Activated naive CD4-positive, alpha-beta T cell treated with anti-CD3 and anti-CD28 coated beads for 36 hours (primary cell): Measurements from ENCODE around the gene PLEKHA8. TPM values are rescaled to one million over a fixed set of nuclear protein-coding genes. Genes with fewer than 3 reads are reported as not detected.

Experiments
- CTCF ChIA-PET: fragments of 350-600 bp; sonication (Branson Sonifier 250); formaldehyde crosslinking; loops from one replicate; lab custom pipeline; 2021; ENCODE audit warnings: antibody characterized with exemption; lab: Charles Lee
- DNase-seq: peaks from one replicate; pipeline ENCODE4 v3.0.0-alpha.2; 2020
- H3K27ac Mint-ChIP-seq: one replicate; pipeline ENCODE4 v1.8.0; 2021; ENCODE audit warnings: mild to moderate bottlenecking, mixed read lengths
- H3K27me3 Mint-ChIP-seq: one replicate; pipeline ENCODE4 v1.8.0; 2021; ENCODE audit warnings: low read depth, mixed read lengths
- H3K36me3 Mint-ChIP-seq: one replicate; pipeline ENCODE4 v1.8.0; 2021; ENCODE audit warnings: low read depth, mixed read lengths
- H3K4me1 Mint-ChIP-seq: one replicate; pipeline ENCODE4 v1.8.0; 2021; ENCODE audit warnings: low read depth, mixed read lengths
- H3K4me3 Mint-ChIP-seq: one replicate; pipeline ENCODE4 v1.8.0; 2021; ENCODE audit warnings: mild to moderate bottlenecking, moderate library complexity, mixed read lengths
- H3K9me3 Mint-ChIP-seq: one replicate; pipeline ENCODE4 v1.8.0; 2021; ENCODE audit warnings: mixed read lengths
- intact Hi-C: fragments of 100-400 bp; cut with micrococcal nuclease; formaldehyde crosslinking; loops from one replicate; pipeline ENCODE4 v1.15.1; 2023
- total RNA-seq, 2 experiments: library from RNA; stranded (reverse); gene quantifications; one replicate each; pipeline ENCODE4 v1.2.3, GENCODE V29; 2021

Gene PLEKHA8
- total RNA-seq, 2 experiments from 2014 or later, result 8.7 to 10.1 TPM

GRCh38 chr7:30070052-30070451, 41.8 kb downstream of the PLEKHA8 start:
- no peaks in the 10 kb centered on the region for H3K27me3 Mint-ChIP-seq
- DNase-seq, result no peak
- CTCF ChIA-PET, result interaction anchor here (0.6 kb wide), 1 partner anchor 95 kb away, joined by 3 read pairs; no protein-coding TSS in a partner anchor
- H3K4me3 Mint-ChIP-seq, result no peak overlapping the region
- H3K4me1 Mint-ChIP-seq, result no peaks in the 10 kb centered on the region
- H3K36me3 Mint-ChIP-seq, result peaks cover 2% of the 10 kb centered on the region
- H3K9me3 Mint-ChIP-seq, result no peaks in the 10 kb centered on the region
- no peak overlapping the region for H3K27ac Mint-ChIP-seq
- intact Hi-C loops, result loop anchor here (5.0 kb wide), 1 partner anchor 492 kb away; no protein-coding TSS in a partner anchor

GRCh38 chr7:30072735-30073134, 44.5 kb downstream of the PLEKHA8 start:
- H3K4me1 Mint-ChIP-seq, result no peaks in the 10 kb centered on the region
- CTCF ChIA-PET, result interaction anchor here (1.3 kb wide), 1 partner anchor 9 kb away, joined by 3 read pairs; no protein-coding TSS in a partner anchor
- H3K4me3 Mint-ChIP-seq, result no peak overlapping the region
- H3K27ac Mint-ChIP-seq, result no peak overlapping the region
- no peaks in the 10 kb centered on the region for H3K27me3 Mint-ChIP-seq
- DNase-seq, result no peak
- intact Hi-C loops, result loop anchor here (5.0 kb wide), 1 partner anchor 490 kb away; no protein-coding TSS in a partner anchor
- peaks cover 2% of the 10 kb centered on the region for H3K36me3 Mint-ChIP-seq
- H3K9me3 Mint-ChIP-seq, result no peaks in the 10 kb centered on the region

GRCh38 chr7:30074422-30075030, 46.3 kb downstream of the PLEKHA8 start:
- H3K27ac Mint-ChIP-seq, result no peak overlapping the region
- H3K4me3 Mint-ChIP-seq, result no peak overlapping the region
- H3K27me3 Mint-ChIP-seq, result no peaks in the 10 kb centered on the region
- H3K36me3 Mint-ChIP-seq, result peaks cover 4% of the 10 kb centered on the region
- no peak for DNase-seq
- CTCF ChIA-PET, result interaction anchor here (0.6 to 3.4 kb wide), 5 partner anchors 9 to 1317 kb away, joined by 3 to 16 read pairs (median 3); no protein-coding TSS in a partner anchor
- H3K9me3 Mint-ChIP-seq, result no peaks in the 10 kb centered on the region
- intact Hi-C loops, result loop anchor here (5.0 kb wide), 1 partner anchor 488 kb away; no protein-coding TSS in a partner anchor
- H3K4me1 Mint-ChIP-seq, result no peaks in the 10 kb centered on the region

- no peaks in the 10 kb centered on the region for H3K9me3 Mint-ChIP-seq
- no peaks in the 10 kb centered on the region for H3K4me1 Mint-ChIP-seq
- no peak overlapping the region for H3K27ac Mint-ChIP-seq
- H3K27me3 Mint-ChIP-seq, result no peaks in the 10 kb centered on the region
- no peak for DNase-seq
- CTCF ChIA-PET, result interaction anchor here (0.6 to 3.4 kb wide), 4 partner anchors 14 to 192 kb away, joined by 3 to 16 read pairs (median 4); no protein-coding TSS in a partner anchor
- peaks cover 2% of the 10 kb centered on the region for H3K36me3 Mint-ChIP-seq
- no peak overlapping the region for H3K4me3 Mint-ChIP-seq
- intact Hi-C loops, result no loop called here
Measured at GRCh38 chr7:30076411-30076810, 48.2 kb downstream of the PLEKHA8 start.

GRCh38 chr7:30078280-30078679, 50.1 kb downstream of the PLEKHA8 start:
- DNase-seq, result no peak
- Mint-ChIP-seq H3K9me3 (no peaks in the 10 kb centered on the region), H3K4me3 (no peak overlapping the region), H3K27ac (no peak overlapping the region), H3K36me3 (peaks cover 2% of the 10 kb centered on the region), H3K4me1 (no peaks in the 10 kb centered on the region), H3K27me3 (no peaks in the 10 kb centered on the region)
- intact Hi-C loops, result no loop called here
- CTCF ChIA-PET, result interaction anchor here (0.7 to 0.8 kb wide), 2 partner anchors 16 to 95 kb away, joined by 3 to 5 read pairs; no protein-coding TSS in a partner anchor

GRCh38 chr7:30079880-30080279, 51.7 kb downstream of the PLEKHA8 start:
- CTCF ChIA-PET, result interaction anchor here (0.6 to 0.8 kb wide), 3 partner anchors 38 to 107 kb away, joined by 3 read pairs; no protein-coding TSS in a partner anchor
- Mint-ChIP-seq H3K27ac (no peak overlapping the region), H3K27me3 (no peaks in the 10 kb centered on the region), H3K4me3 (no peak overlapping the region), H3K4me1 (no peaks in the 10 kb centered on the region), H3K36me3 (peaks cover 2% of the 10 kb centered on the region), H3K9me3 (no peaks in the 10 kb centered on the region)
- intact Hi-C loops, result no loop called here
- DNase-seq, result no peak

GRCh38 chr7:30080818-30081217, 52.6 kb downstream of the PLEKHA8 start:
- intact Hi-C loops, result no loop called here
- Mint-ChIP-seq H3K27ac (no peak overlapping the region), H3K4me1 (no peaks in the 10 kb centered on the region), H3K36me3 (peaks cover 2% of the 10 kb centered on the region), H3K9me3 (no peaks in the 10 kb centered on the region), H3K4me3 (no peak overlapping the region), H3K27me3 (no peaks in the 10 kb centered on the region)
- DNase-seq, result no peak
- CTCF ChIA-PET, result interaction anchor here (0.8 to 0.9 kb wide), 2 partner anchors 106 to 159 kb away, joined by 3 read pairs; no protein-coding TSS in a partner anchor

GRCh38 chr7:30082686-30083085, 54.5 kb downstream of the PLEKHA8 start:
- Mint-ChIP-seq H3K4me1 (no peaks in the 10 kb centered on the region), H3K36me3 (peaks cover 2% of the 10 kb centered on the region), H3K4me3 (no peak overlapping the region), H3K27ac (no peak overlapping the region), H3K9me3 (no peaks in the 10 kb centered on the region), H3K27me3 (no peaks in the 10 kb centered on the region)
- CTCF ChIA-PET, result no interaction called here
- intact Hi-C loops, result no loop called here
- no peak for DNase-seq

GRCh38 chr7:30083334-30083733, 55.1 kb downstream of the PLEKHA8 start:
- Mint-ChIP-seq H3K4me3 (no peak overlapping the region), H3K27ac (no peak overlapping the region), H3K36me3 (peaks cover 2% of the 10 kb centered on the region), H3K4me1 (no peaks in the 10 kb centered on the region), H3K9me3 (no peaks in the 10 kb centered on the region), H3K27me3 (no peaks in the 10 kb centered on the region)
- intact Hi-C loops, result no loop called here
- CTCF ChIA-PET, result no interaction called here
- DNase-seq, result no peak

- no peaks in the 10 kb centered on the region for H3K27me3 Mint-ChIP-seq
Measured at GRCh38 chr7:30084212-30084611, 56.0 kb downstream of the PLEKHA8 start.

GRCh38 chr7:30086529-30086928, 58.3 kb downstream of the PLEKHA8 start:
- H3K4me1 Mint-ChIP-seq, result no peaks in the 10 kb centered on the region
- H3K27ac Mint-ChIP-seq, result no peak overlapping the region
- no peak for DNase-seq
- no peak overlapping the region for H3K4me3 Mint-ChIP-seq
- H3K9me3 Mint-ChIP-seq, result no peaks in the 10 kb centered on the region
- CTCF ChIA-PET, result no interaction called here
- intact Hi-C loops, result no loop called here
- H3K27me3 Mint-ChIP-seq, result no peaks in the 10 kb centered on the region
- H3K36me3 Mint-ChIP-seq, result no peaks in the 10 kb centered on the region

More at GRCh38 chr7:30084212-30084611, 56.0 kb downstream of the PLEKHA8 start:
- H3K36me3 Mint-ChIP-seq, result peaks cover under 1% of the 10 kb centered on the region
- no peak overlapping the region for H3K4me3 Mint-ChIP-seq
- CTCF ChIA-PET, result no interaction called here
- no peak for DNase-seq
- H3K4me1 Mint-ChIP-seq, result no peaks in the 10 kb centered on the region
- H3K9me3 Mint-ChIP-seq, result no peaks in the 10 kb centered on the region
- intact Hi-C loops, result no loop called here
- no peak overlapping the region for H3K27ac Mint-ChIP-seq

- Mint-ChIP-seq H3K4me1 (no peaks in the 10 kb centered on the region), H3K9me3 (no peaks in the 10 kb centered on the region), H3K27ac (no peak overlapping the region), H3K27me3 (no peaks in the 10 kb centered on the region), H3K4me3 (no peak overlapping the region), H3K36me3 (no peaks in the 10 kb centered on the region)
- intact Hi-C loops, result no loop called here
- no peak for DNase-seq
- CTCF ChIA-PET, result no interaction called here
Measured at GRCh38 chr7:30087371-30087770, 59.2 kb downstream of the PLEKHA8 start.

GRCh38 chr7:30088362-30088761, 60.1 kb downstream of the PLEKHA8 start:
- H3K4me3 Mint-ChIP-seq, result no peak overlapping the region
- H3K27me3 Mint-ChIP-seq, result no peaks in the 10 kb centered on the region
- H3K4me1 Mint-ChIP-seq, result no peaks in the 10 kb centered on the region
- no peak overlapping the region for H3K27ac Mint-ChIP-seq
- CTCF ChIA-PET, result no interaction called here
- H3K9me3 Mint-ChIP-seq, result no peaks in the 10 kb centered on the region
- DNase-seq, result no peak
- intact Hi-C loops, result no loop called here
- H3K36me3 Mint-ChIP-seq, result no peaks in the 10 kb centered on the region
